ENCODE measurements around the gene SEMA5B. TPM values are rescaled to one million over a fixed set of nuclear protein-coding genes. Genes with fewer than 3 reads are reported as not detected.

SEMA5B gene
- total and polyA plus RNA-seq, 2 experiments from 2014 or later, result 8.0 to 26.8 TPM

DNA sequence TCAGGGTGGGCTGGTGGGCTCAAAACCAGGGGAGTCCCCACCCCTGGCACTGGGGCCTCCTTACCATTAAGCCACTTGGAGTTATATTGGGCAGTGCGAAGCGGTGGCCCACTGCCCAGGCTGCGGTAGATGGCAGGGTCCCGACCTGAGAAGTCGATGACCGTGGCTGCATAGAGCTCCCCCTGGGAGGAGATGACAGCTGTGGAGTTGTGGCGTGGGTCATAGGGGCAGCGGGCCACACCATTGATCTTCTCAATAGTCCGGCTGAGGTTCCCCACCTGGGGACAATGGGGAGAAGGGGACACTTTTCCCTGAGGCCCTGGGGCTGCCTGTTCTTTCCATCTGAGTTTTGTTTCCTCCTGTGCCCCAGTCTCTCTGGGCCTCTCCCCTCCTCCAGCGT, 99.8 kb downstream of the SEMA5B start:
- no peak for DNase-seq (ENCODE audit: low spot score)
- no peaks in the 10 kb centered on the region for H3K36me3 ChIP-seq (ENCODE audit: insufficient read depth)
- Mint-ChIP-seq H3K27me3 (ENCODE audit: insufficient read depth, low read depth, poor library complexity) (peaks cover 12% of the 10 kb centered on the region), H3K36me3 (ENCODE audit: low read depth) (no peaks in the 10 kb centered on the region), H3K4me1 (no peaks in the 10 kb centered on the region; the same call in 2 of the 3 replicates), H3K4me3 (no peak overlapping the region), H3K27ac (no peak overlapping the region), H3K9me3 (no peaks in the 10 kb centered on the region)
- no peaks in the 10 kb centered on the region for H3K79me2 ChIP-seq (replicated peaks; ENCODE audit: insufficient read depth)
- H2AFZ ChIP-seq, result no peak overlapping the region
- no peak overlapping the region for H3K4me2 ChIP-seq
- no peaks in the 10 kb centered on the region for H3K4me1 ChIP-seq (ENCODE audit: insufficient read depth)
- no peak for ATAC-seq
- H3K27me3 ChIP-seq (ENCODE audit: insufficient read depth), result peaks cover 10% of the 10 kb centered on the region
- no peak overlapping the region for H3K4me3 ChIP-seq
- H3K27ac ChIP-seq (ENCODE audit: low read depth), result no peak overlapping the region
- H3K9me2 ChIP-seq (ENCODE audit: insufficient read depth), result no peaks in the 10 kb centered on the region
- no peaks in the 10 kb centered on the region for H3F3A ChIP-seq (replicated peaks; ENCODE audit: low read depth)
- TF ChIP-seq CREB1 (CRISPR knock-in tag; IDR thresholded peaks at IDR 0.05; ENCODE audit: low read depth), result no peak
- TF ChIP-seq POLR2AphosphoS5 (IDR thresholded peaks at IDR 0.05; ENCODE audit: low read depth), result no peak
- no peaks in the 10 kb centered on the region; the same call in none of the 2 replicates for H4K20me1 ChIP-seq (replicated peaks; ENCODE audit: insufficient read depth)

DNA sequence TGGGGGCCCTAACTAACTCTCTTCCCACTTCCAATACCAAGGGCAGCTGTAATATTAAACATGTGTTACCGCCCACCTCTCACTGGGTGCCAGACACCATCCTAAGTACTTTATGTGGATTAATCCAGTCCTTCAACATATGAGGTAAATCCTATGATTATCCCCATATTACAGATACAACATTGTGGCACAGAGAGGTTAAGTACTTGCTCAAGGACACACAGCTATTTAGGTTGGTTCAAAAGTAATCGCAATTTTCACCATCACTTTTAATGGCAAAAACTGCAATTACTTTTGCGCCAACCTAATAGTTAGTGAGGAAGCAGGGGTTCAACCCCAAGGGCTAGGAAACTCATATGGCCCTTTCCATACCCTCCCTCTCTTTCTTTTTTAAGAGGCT, 100.8 kb downstream of the SEMA5B start:
- no peak overlapping the region for H3K4me3 ChIP-seq

More for the DNA sequence above, 100.8 kb downstream of the SEMA5B start:
- no peaks in the 10 kb centered on the region for H3K36me3 ChIP-seq (ENCODE audit: insufficient read depth)
- ATAC-seq (no peak), DNase-seq (ENCODE audit: low spot score) (no peak)
- no peak overlapping the region for H3K4me2 ChIP-seq
- no peaks in the 10 kb centered on the region for H3K79me2 ChIP-seq (replicated peaks; ENCODE audit: insufficient read depth)
- no peaks in the 10 kb centered on the region for H3K9me2 ChIP-seq (ENCODE audit: insufficient read depth)
- H3F3A ChIP-seq (replicated peaks; ENCODE audit: low read depth), result no peaks in the 10 kb centered on the region
- TF ChIP-seq STAT1 (IDR thresholded peaks at IDR 0.05; ENCODE audit: unreplicated experiment) (no peak), ZNF114 (CRISPR knock-in tag; IDR thresholded peaks at IDR 0.05) (no peak), JUNB (IDR thresholded peaks at IDR 0.05; ENCODE audit: unreplicated experiment) (no peak), EZH2phosphoT487 (IDR thresholded peaks at IDR 0.05; ENCODE audit: unreplicated experiment) (no peak), CREB1 (CRISPR knock-in tag; IDR thresholded peaks at IDR 0.05; ENCODE audit: low read depth) (no peak), NANOG (IDR thresholded peaks at IDR 0.05; ENCODE audit: borderline replicate concordance) (no peak), POLR2AphosphoS5 (IDR thresholded peaks at IDR 0.05; ENCODE audit: low read depth) (no peak), EZH2 (IDR thresholded peaks at IDR 0.05; ENCODE audit: low read depth, unreplicated experiment) (no peak), ZNF331 (CRISPR knock-in tag; IDR thresholded peaks at IDR 0.05; ENCODE audit: low read depth) (no peak)
- TF ChIP-seq, protein P1, sequence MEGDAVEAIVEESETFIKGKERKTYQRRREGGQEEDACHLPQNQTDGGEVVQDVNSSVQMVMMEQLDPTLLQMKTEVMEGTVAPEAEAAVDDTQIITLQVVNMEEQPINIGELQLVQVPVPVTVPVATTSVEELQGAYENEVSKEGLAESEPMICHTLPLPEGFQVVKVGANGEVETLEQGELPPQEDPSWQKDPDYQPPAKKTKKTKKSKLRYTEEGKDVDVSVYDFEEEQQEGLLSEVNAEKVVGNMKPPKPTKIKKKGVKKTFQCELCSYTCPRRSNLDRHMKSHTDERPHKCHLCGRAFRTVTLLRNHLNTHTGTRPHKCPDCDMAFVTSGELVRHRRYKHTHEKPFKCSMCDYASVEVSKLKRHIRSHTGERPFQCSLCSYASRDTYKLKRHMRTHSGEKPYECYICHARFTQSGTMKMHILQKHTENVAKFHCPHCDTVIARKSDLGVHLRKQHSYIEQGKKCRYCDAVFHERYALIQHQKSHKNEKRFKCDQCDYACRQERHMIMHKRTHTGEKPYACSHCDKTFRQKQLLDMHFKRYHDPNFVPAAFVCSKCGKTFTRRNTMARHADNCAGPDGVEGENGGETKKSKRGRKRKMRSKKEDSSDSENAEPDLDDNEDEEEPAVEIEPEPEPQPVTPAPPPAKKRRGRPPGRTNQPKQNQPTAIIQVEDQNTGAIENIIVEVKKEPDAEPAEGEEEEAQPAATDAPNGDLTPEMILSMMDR (conservative IDR thresholded peaks at IDR 0.05; ENCODE audit: low read depth in 2 of 2), result no peak
- TF ChIP-seq, protein P2, sequence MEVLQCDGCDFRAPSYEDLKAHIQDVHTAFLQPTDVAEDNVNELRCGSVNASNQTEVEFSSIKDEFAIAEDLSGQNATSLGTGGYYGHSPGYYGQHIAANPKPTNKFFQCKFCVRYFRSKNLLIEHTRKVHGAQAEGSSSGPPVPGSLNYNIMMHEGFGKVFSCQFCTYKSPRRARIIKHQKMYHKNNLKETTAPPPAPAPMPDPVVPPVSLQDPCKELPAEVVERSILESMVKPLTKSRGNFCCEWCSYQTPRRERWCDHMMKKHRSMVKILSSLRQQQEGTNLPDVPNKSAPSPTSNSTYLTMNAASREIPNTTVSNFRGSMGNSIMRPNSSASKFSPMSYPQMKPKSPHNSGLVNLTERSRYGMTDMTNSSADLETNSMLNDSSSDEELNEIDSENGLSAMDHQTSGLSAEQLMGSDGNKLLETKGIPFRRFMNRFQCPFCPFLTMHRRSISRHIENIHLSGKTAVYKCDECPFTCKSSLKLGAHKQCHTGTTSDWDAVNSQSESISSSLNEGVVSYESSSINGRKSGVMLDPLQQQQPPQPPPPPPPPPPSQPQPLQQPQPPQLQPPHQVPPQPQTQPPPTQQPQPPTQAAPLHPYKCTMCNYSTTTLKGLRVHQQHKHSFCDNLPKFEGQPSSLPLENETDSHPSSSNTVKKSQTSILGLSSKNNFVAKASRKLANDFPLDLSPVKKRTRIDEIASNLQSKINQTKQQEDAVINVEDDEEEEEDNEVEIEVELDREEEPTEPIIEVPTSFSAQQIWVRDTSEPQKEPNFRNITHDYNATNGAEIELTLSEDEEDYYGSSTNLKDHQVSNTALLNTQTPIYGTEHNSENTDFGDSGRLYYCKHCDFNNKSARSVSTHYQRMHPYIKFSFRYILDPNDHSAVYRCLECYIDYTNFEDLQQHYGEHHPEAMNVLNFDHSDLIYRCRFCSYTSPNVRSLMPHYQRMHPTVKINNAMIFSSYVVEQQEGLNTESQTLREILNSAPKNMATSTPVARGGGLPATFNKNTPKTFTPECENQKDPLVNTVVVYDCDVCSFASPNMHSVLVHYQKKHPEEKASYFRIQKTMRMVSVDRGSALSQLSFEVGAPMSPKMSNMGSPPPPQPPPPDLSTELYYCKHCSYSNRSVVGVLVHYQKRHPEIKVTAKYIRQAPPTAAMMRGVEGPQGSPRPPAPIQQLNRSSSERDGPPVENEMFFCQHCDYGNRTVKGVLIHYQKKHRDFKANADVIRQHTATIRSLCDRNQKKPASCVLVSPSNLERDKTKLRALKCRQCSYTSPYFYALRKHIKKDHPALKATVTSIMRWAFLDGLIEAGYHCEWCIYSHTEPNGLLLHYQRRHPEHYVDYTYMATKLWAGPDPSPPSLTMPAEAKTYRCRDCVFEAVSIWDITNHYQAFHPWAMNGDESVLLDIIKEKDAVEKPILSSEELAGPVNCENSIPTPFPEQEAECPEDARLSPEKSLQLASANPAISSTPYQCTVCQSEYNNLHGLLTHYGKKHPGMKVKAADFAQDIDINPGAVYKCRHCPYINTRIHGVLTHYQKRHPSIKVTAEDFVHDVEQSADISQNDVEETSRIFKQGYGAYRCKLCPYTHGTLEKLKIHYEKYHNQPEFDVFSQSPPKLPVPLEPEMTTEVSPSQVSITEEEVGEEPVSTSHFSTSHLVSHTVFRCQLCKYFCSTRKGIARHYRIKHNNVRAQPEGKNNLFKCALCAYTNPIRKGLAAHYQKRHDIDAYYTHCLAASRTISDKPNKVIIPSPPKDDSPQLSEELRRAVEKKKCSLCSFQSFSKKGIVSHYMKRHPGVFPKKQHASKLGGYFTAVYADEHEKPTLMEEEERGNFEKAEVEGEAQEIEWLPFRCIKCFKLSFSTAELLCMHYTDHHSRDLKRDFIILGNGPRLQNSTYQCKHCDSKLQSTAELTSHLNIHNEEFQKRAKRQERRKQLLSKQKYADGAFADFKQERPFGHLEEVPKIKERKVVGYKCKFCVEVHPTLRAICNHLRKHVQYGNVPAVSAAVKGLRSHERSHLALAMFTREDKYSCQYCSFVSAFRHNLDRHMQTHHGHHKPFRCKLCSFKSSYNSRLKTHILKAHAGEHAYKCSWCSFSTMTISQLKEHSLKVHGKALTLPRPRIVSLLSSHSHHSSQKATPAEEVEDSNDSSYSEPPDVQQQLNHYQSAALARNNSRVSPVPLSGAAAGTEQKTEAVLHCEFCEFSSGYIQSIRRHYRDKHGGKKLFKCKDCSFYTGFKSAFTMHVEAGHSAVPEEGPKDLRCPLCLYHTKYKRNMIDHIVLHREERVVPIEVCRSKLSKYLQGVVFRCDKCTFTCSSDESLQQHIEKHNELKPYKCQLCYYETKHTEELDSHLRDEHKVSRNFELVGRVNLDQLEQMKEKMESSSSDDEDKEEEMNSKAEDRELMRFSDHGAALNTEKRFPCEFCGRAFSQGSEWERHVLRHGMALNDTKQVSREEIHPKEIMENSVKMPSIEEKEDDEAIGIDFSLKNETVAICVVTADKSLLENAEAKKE (CRISPR knock-in tag; IDR thresholded peaks at IDR 0.05), result no peak
- H4K20me1 ChIP-seq (replicated peaks; ENCODE audit: insufficient read depth), result no peaks in the 10 kb centered on the region; the same call in none of the 2 replicates
- H3K27me3 ChIP-seq (ENCODE audit: insufficient read depth), result peaks cover 19% of the 10 kb centered on the region
- Mint-ChIP-seq H3K36me3 (ENCODE audit: low read depth) (no peaks in the 10 kb centered on the region), H3K4me1 (no peaks in the 10 kb centered on the region; the same call in 2 of the 3 replicates), H3K4me3 (no peak overlapping the region), H3K27me3 (ENCODE audit: insufficient read depth, low read depth, poor library complexity) (peaks cover 12% of the 10 kb centered on the region), H3K9me3 (no peaks in the 10 kb centered on the region), H3K27ac (no peak overlapping the region)
- H3K27ac ChIP-seq (ENCODE audit: low read depth), result no peak overlapping the region
- no peaks in the 10 kb centered on the region for H3K4me1 ChIP-seq (ENCODE audit: insufficient read depth)
- H2AFZ ChIP-seq, result no peak overlapping the region
